ENCODE results near the gene ELF1.
"Not testable (repeated sequence)": the region's sequence is repeated elsewhere in the genome, so short reads cannot be mapped to it uniquely, and the experiment has no call there.

DNA sequence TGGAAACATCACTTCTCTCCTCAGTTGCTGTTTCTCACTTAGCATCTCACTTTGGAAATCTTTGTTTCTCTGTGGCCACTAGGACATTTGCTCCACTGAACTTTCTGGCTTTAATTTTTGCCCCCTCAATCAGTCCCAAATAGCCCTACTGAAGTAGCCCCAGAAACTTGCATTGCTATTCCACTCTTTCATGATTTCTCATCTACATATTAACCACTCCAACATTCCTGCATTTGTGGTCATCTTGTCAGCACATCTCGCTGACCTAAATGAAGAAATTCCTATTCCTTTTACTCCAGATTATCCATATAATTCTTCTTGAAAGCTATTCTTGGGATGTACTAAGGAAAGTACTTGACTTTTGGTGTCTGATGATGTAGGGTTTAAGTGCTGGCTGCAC, 134.9 kb downstream of the ELF1 start:
- TF ChIP-seq, protein P1, sequence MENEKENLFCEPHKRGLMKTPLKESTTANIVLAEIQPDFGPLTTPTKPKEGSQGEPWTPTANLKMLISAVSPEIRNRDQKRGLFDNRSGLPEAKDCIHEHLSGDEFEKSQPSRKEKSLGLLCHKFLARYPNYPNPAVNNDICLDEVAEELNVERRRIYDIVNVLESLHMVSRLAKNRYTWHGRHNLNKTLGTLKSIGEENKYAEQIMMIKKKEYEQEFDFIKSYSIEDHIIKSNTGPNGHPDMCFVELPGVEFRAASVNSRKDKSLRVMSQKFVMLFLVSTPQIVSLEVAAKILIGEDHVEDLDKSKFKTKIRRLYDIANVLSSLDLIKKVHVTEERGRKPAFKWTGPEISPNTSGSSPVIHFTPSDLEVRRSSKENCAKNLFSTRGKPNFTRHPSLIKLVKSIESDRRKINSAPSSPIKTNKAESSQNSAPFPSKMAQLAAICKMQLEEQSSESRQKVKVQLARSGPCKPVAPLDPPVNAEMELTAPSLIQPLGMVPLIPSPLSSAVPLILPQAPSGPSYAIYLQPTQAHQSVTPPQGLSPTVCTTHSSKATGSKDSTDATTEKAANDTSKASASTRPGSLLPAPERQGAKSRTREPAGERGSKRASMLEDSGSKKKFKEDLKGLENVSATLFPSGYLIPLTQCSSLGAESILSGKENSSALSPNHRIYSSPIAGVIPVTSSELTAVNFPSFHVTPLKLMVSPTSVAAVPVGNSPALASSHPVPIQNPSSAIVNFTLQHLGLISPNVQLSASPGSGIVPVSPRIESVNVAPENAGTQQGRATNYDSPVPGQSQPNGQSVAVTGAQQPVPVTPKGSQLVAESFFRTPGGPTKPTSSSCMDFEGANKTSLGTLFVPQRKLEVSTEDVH (IDR thresholded peaks at IDR 0.05; ENCODE audit: low read depth, partially characterized antibody), result not testable (repeated sequence)
- TF ChIP-seq, protein P2, sequence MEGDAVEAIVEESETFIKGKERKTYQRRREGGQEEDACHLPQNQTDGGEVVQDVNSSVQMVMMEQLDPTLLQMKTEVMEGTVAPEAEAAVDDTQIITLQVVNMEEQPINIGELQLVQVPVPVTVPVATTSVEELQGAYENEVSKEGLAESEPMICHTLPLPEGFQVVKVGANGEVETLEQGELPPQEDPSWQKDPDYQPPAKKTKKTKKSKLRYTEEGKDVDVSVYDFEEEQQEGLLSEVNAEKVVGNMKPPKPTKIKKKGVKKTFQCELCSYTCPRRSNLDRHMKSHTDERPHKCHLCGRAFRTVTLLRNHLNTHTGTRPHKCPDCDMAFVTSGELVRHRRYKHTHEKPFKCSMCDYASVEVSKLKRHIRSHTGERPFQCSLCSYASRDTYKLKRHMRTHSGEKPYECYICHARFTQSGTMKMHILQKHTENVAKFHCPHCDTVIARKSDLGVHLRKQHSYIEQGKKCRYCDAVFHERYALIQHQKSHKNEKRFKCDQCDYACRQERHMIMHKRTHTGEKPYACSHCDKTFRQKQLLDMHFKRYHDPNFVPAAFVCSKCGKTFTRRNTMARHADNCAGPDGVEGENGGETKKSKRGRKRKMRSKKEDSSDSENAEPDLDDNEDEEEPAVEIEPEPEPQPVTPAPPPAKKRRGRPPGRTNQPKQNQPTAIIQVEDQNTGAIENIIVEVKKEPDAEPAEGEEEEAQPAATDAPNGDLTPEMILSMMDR (IDR thresholded peaks at IDR 0.05 in 2 of 3, conservative IDR thresholded peaks at IDR 0.05 in 1 of 3; ENCODE audit: control insufficient read depth in 2 of 3, extremely low read depth in 1 of 3, insufficient read depth in 1 of 3, low read depth in 3 of 3, low read length in 3 of 3), result not testable (repeated sequence)
- TF ChIP-seq HDAC6 (IDR thresholded peaks at IDR 0.05; ENCODE audit: unreplicated experiment); TBL1XR1 (IDR thresholded peaks at IDR 0.05; ENCODE audit: low read depth, low read length); CBX3 (IDR thresholded peaks at IDR 0.05; ENCODE audit: borderline replicate concordance, low read depth); MYC (IDR thresholded peaks at IDR 0.05; ENCODE audit: insufficient read depth, insufficient read length, insufficient replicate concordance, low read length, severe bottlenecking); NR2C2 (IDR thresholded peaks at IDR 0.05; ENCODE audit: borderline replicate concordance, control insufficient read depth, insufficient read length, low read depth); SP1 (IDR thresholded peaks at IDR 0.05; ENCODE audit: low read depth, low read length); POLR2A (IDR thresholded peaks at IDR 0.05; ENCODE audit: low read depth, low read length); EZH2 (IDR thresholded peaks at IDR 0.05; ENCODE audit: borderline replicate concordance, control insufficient read depth, low read depth, low read length); TAF1 (IDR thresholded peaks at IDR 0.05; ENCODE audit: borderline replicate concordance, low read depth, low read length): not testable (repeated sequence)
- TF ChIP-seq, protein P3, sequence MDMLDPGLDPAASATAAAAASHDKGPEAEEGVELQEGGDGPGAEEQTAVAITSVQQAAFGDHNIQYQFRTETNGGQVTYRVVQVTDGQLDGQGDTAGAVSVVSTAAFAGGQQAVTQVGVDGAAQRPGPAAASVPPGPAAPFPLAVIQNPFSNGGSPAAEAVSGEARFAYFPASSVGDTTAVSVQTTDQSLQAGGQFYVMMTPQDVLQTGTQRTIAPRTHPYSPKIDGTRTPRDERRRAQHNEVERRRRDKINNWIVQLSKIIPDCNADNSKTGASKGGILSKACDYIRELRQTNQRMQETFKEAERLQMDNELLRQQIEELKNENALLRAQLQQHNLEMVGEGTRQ (IDR thresholded peaks at IDR 0.05; ENCODE audit: borderline replicate concordance, low read depth, low read length), result not testable (repeated sequence)
